ENCODE results near the gene CENPO. TPM values are rescaled to one million over a fixed set of nuclear protein-coding genes. Genes with fewer than 3 reads are reported as not detected.

Gene CENPO
- total RNA-seq, 1 donor from 2014 or later: 17.5 TPM

GRCh38 chr2:24771061-24771460 is 22.2 kb upstream of the CENPO start:
- H2AFZ ChIP-seq (ENCODE audit: low read depth, low read length): no peak overlapping the region
- no peak overlapping the region for H3K4me3 ChIP-seq (ENCODE audit: insufficient read depth, low read depth, low read length)
- peaks cover 17% of the 10 kb centered on the region for H3K4me1 Mint-ChIP-seq (ENCODE audit: low read depth, unreplicated experiment)
- H3K9me3 Mint-ChIP-seq (ENCODE audit: unreplicated experiment): peaks cover 3% of the 10 kb centered on the region
- no peak overlapping the region for H3K27ac Mint-ChIP-seq (ENCODE audit: unreplicated experiment)
- H3K36me3 ChIP-seq (ENCODE audit: insufficient read depth, low read length): no peaks in the 10 kb centered on the region
- TF ChIP-seq, protein P1, sequence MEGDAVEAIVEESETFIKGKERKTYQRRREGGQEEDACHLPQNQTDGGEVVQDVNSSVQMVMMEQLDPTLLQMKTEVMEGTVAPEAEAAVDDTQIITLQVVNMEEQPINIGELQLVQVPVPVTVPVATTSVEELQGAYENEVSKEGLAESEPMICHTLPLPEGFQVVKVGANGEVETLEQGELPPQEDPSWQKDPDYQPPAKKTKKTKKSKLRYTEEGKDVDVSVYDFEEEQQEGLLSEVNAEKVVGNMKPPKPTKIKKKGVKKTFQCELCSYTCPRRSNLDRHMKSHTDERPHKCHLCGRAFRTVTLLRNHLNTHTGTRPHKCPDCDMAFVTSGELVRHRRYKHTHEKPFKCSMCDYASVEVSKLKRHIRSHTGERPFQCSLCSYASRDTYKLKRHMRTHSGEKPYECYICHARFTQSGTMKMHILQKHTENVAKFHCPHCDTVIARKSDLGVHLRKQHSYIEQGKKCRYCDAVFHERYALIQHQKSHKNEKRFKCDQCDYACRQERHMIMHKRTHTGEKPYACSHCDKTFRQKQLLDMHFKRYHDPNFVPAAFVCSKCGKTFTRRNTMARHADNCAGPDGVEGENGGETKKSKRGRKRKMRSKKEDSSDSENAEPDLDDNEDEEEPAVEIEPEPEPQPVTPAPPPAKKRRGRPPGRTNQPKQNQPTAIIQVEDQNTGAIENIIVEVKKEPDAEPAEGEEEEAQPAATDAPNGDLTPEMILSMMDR (IDR thresholded peaks at IDR 0.05; ENCODE audit: insufficient read depth, low read depth, low read length): no peak
- TF ChIP-seq EZH2 (IDR thresholded peaks at IDR 0.05; ENCODE audit: insufficient read depth, low read length): no peak
- H4K20me1 ChIP-seq (ENCODE audit: insufficient read depth, low read length): no peaks in the 10 kb centered on the region
- peaks cover 11% of the 10 kb centered on the region for H3K36me3 Mint-ChIP-seq (ENCODE audit: low read depth, unreplicated experiment)
- H3K27me3 Mint-ChIP-seq (ENCODE audit: low read depth, unreplicated experiment): no peaks in the 10 kb centered on the region
- no peak overlapping the region for H3K9ac ChIP-seq (ENCODE audit: low read length)
- H3K27ac ChIP-seq (ENCODE audit: low read depth, low read length): no peak overlapping the region
- no peak overlapping the region for H3K4me2 ChIP-seq (ENCODE audit: low read length)
- H3K79me2 ChIP-seq (ENCODE audit: insufficient read depth, low read length): no peaks in the 10 kb centered on the region
- FAIRE-seq: peak; percentile 50
- H3K4me3 Mint-ChIP-seq (ENCODE audit: unreplicated experiment): no peak overlapping the region
- no peaks in the 10 kb centered on the region for H3K27me3 ChIP-seq (ENCODE audit: insufficient read depth, low read length)
- no peak for DNase-seq (ENCODE audit: low read depth)
- no peaks in the 10 kb centered on the region for H3K9me3 ChIP-seq (ENCODE audit: insufficient read depth, low read depth, low read length)
- no peaks in the 10 kb centered on the region for H3K4me1 ChIP-seq (ENCODE audit: insufficient read depth, low read length)

DNA sequence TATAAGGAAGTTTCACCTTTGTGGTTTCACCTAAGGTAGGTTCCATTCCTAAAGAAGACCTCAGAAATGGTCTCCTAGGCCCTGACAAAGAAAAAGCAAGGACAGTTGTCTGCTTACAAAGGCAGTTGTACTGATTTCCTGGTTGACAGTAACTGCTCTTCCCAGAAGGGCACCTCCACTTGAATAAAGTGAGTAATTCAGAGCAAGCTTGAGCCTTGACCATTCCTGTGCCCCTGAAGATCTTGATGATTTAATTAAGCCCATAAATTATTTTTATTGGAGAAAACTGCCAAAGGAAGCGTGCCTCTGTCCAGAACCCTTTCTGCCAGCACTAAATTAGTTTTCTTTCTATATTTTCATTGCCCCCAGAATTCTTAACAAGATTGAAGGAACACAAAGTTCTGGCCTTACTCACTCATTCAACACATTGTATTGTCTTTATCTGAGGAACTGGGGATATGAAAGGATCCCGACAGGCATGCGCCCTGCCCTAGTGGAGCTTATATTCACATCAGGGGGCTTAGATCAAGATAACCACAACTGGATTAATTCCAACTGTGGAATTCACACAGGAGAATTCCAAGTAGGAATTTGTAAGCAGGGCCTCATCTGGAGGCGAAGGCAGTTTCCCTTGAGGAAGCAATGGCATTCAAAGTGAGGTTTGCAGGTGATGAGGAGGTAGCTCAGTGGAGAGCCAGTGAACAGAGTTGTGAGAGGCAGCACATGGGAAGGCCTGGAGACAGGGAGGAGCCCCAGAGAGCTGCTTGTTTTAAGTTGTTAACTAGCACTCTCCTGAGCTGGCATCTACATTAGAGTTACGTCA is 21.2 kb upstream of the CENPO start:
- no peaks in the 10 kb centered on the region for H3K4me1 ChIP-seq (ENCODE audit: insufficient read depth, low read length)
- no peak overlapping the region for H3K27ac Mint-ChIP-seq (ENCODE audit: unreplicated experiment)
- no peaks in the 10 kb centered on the region for H3K27me3 ChIP-seq (ENCODE audit: insufficient read depth, low read length)
- no peak overlapping the region for H3K9ac ChIP-seq (ENCODE audit: low read length)
- no peaks in the 10 kb centered on the region for H4K20me1 ChIP-seq (ENCODE audit: insufficient read depth, low read length)
- peaks cover 3% of the 10 kb centered on the region for H3K9me3 Mint-ChIP-seq (ENCODE audit: unreplicated experiment)
- no peaks in the 10 kb centered on the region for H3K9me3 ChIP-seq (ENCODE audit: insufficient read depth, low read depth, low read length)
- H3K27ac ChIP-seq (ENCODE audit: low read depth, low read length): no peak overlapping the region
- no peak overlapping the region for H3K4me3 Mint-ChIP-seq (ENCODE audit: unreplicated experiment)
- H3K36me3 ChIP-seq (ENCODE audit: insufficient read depth, low read length): no peaks in the 10 kb centered on the region
- DNase-seq (ENCODE audit: low read depth): no peak
- H3K4me3 ChIP-seq (ENCODE audit: insufficient read depth, low read depth, low read length): no peak overlapping the region
- H2AFZ ChIP-seq (ENCODE audit: low read depth, low read length): no peak overlapping the region
- H3K4me2 ChIP-seq (ENCODE audit: low read length): no peak overlapping the region
- TF ChIP-seq EZH2 (IDR thresholded peaks at IDR 0.05; ENCODE audit: insufficient read depth, low read length): no peak
- TF ChIP-seq, protein P1 (IDR thresholded peaks at IDR 0.05; ENCODE audit: insufficient read depth, low read depth, low read length): no peak
- H3K27me3 Mint-ChIP-seq (ENCODE audit: low read depth, unreplicated experiment): no peaks in the 10 kb centered on the region
- peaks cover 11% of the 10 kb centered on the region for H3K36me3 Mint-ChIP-seq (ENCODE audit: low read depth, unreplicated experiment)
- peaks cover 15% of the 10 kb centered on the region for H3K4me1 Mint-ChIP-seq (ENCODE audit: low read depth, unreplicated experiment)
- H3K79me2 ChIP-seq (ENCODE audit: insufficient read depth, low read length): no peaks in the 10 kb centered on the region
- no peak for FAIRE-seq

GRCh38 chr2:24774373-24774772 is 18.9 kb upstream of the CENPO start:
- Histone ChIP-seq H4K20me1 (ENCODE audit: insufficient read depth, low read length) (no peaks in the 10 kb centered on the region), H3K4me3 (ENCODE audit: insufficient read depth, low read depth, low read length) (no peak overlapping the region), H3K36me3 (ENCODE audit: insufficient read depth, low read length) (no peaks in the 10 kb centered on the region), H3K9ac (ENCODE audit: low read length) (no peak overlapping the region), H3K27me3 (ENCODE audit: insufficient read depth, low read length) (no peaks in the 10 kb centered on the region), H3K79me2 (ENCODE audit: insufficient read depth, low read length) (no peaks in the 10 kb centered on the region), H3K4me2 (ENCODE audit: low read length) (no peak overlapping the region), H2AFZ (ENCODE audit: low read depth, low read length) (no peak overlapping the region), H3K9me3 (ENCODE audit: insufficient read depth, low read depth, low read length) (no peaks in the 10 kb centered on the region), H3K27ac (ENCODE audit: low read depth, low read length) (no peak overlapping the region), H3K4me1 (ENCODE audit: insufficient read depth, low read length) (no peaks in the 10 kb centered on the region)
- Mint-ChIP-seq H3K27ac (ENCODE audit: unreplicated experiment) (no peak overlapping the region), H3K9me3 (ENCODE audit: unreplicated experiment) (peaks cover 3% of the 10 kb centered on the region), H3K36me3 (ENCODE audit: low read depth, unreplicated experiment) (peaks cover 7% of the 10 kb centered on the region), H3K27me3 (ENCODE audit: low read depth, unreplicated experiment) (no peaks in the 10 kb centered on the region), H3K4me1 (ENCODE audit: low read depth, unreplicated experiment) (peaks cover 14% of the 10 kb centered on the region), H3K4me3 (ENCODE audit: unreplicated experiment) (no peak overlapping the region)
- no peak for FAIRE-seq
- DNase-seq (ENCODE audit: low read depth): no peak
- no peak for TF ChIP-seq EZH2 (IDR thresholded peaks at IDR 0.05; ENCODE audit: insufficient read depth, low read length)
- TF ChIP-seq, protein P1 (IDR thresholded peaks at IDR 0.05; ENCODE audit: insufficient read depth, low read depth, low read length): no peak
